IPS DF 4.7 (cell line): Measurements from ENCODE around the gene PFKFB3.
"Not testable (repeated sequence)": the region's sequence is repeated elsewhere in the genome, so short reads cannot be mapped to it uniquely, and the experiment has no call there.

Experiments
- DNase-seq: peaks from one replicate; pipeline ENCODE4 v3.0.0-alpha.2; 2013; ENCODE audit warnings: low spot score; ENCODE audit errors: extremely low read depth

Gene PFKFB3

DNA sequence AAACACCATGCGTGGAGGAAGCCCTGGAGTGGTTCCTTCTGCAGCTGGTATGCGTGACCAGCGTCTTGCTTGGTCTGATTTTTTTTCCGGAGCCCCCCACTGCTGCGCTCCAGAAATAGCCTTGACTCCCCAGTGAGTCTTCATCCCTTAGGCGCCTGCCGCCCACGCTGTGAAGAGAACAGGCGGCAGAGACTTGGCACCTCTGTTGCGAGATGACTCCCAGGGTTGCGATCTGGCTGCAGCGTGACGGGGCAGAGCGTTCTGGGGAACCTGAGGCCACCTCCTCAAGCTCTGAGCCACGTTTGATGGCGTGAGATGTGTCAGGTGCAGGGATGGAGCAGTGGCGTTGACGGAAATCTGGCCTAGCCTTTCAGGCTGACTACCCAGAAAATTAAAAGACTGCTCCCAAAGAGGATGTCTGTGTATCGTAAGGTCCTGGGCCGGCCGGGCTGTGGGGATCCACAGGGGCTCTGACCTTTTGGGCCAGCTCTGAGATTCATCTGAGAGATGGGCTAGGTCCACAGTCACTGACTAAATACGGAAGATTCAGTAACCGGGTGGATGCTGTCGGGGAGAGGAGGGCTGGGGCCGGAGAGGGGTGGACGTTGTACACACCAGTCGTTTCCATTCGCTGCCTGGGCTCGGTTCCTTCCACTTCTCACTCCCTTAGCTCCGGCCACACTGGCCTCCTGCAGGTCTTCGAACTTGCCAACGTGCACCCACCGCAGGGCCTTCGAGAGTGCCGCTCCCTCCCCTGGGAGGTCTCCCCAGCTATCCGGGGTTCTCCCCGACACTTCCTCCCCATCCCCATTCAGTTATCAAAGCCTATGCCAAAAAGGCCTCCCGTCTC lies 33.8 kb downstream of the PFKFB3 start:
- no peak for DNase-seq

DNA sequence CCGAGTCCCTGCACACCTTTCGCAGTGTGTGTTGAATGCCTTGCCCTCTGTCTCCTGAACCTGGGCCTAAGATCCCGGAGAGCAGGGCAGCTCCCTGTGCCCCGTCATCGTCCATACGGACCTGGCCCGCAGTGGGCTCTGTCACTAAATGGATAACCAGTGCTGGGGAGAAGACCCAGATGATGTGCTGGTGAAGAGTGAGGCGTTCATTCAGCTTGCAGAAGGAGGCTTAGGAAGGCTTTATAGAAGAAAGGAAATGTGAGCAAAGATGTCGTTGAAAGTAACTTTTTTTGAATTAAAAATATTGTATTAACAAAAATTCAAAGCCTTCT lies 34.4 kb downstream of the PFKFB3 start:
- DNase-seq, result no peak

DNA sequence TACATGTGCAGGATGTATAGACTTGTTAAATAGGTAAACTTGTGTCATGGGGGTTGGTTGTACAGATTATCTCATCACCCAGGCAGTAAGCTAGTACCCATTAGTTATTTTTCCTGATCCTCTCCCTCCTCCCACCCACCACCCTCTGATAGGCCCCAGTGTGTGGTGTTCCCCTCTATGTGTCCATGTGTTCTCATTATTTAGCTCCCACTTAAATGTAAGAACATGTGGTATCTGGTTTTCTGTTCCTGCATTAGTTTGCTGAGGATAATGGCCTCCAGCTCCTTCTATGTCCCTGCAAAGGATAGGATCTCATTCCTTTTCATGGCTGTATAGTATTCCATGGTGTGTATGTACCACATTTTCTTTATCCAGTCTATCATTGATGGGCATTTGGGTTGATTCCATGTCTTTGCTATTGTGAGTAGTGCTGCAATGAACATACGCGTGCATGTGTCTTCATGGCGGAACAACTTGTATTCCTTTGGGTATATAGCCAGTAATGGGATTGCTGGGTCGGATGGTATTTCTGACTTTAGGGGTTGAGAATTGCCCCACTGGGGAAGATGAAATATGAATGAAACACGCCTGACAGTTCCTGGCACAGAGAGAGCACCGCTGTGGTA lies 36.0 kb downstream of the PFKFB3 start:
- DNase-seq, result not testable (repeated sequence)

DNA sequence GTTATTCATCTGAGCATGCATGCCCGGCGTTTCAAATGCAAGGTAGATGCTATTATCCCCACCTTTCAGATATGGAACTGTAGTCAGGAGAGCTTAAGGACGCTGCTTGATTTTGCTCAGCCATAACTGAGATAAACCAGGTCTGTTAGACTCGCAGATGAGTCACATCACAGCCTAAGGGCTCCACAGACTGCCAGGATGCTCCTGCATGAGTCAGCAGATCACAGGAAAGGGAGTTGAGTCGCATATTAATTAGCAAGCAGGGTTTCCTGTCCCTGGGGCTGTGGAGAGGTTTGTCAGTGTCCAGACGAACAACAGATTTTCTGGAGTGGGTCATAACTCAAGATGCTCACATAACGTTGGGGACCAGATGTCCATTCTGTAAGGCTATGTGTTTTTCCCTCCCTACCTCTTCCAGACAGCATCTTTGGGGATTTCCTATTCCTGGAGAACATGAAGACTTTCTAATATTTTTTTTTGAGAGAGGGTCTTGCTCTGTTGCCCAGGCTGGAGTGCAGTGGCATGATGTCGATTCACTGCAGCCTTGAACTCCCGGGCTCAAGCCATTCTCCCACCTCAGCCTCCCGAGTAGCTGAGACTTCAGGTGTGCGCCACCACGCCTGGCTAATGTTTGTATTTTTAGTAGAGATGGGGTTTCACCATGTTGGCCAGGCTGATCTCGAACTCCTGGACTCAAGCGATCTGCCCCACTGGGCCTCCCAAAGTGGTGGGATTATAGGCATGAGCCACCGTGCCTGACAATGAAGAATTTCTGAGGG lies 36.7 kb downstream of the PFKFB3 start:
- DNase-seq, result no peak

DNA sequence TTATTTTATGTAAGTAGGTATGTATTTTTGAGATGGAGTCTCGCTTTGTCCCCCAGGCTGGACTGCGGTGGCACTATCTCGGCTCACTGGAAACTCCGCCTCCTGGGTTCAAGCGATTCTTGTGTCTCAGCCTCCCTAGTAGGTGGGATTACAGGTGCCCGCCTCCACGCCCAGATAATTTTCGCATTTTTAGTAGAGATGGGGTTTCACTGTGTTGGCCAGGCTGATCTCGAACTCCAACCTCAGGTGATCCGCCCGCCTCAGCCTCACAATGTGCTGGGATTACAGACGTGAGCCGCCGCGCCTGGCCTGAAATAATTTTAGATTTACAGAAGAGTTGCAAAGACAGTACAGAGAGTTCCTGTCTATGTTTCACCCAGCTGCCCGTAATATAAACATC lies 37.5 kb downstream of the PFKFB3 start:
- no peak for DNase-seq

DNA sequence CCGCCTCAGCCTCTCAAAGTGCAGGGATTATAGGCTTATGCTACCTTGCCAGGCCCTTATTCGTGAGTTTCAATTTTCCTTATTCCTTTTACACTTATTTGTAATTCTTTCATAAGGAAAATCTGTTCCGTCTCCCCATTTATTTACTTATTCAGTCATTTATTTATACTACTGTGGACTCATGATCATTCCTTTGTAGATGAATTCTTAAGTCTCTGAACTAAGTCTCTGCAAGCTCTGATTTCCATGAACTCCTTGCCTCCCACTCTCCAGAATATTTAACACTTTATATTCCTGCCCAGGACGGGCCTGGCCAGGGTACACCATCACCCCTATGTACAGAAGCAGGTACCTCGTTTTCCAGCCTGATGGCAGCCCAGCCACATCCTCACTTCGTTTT lies 39.4 kb downstream of the PFKFB3 start:
- DNase-seq, result no peak

DNA sequence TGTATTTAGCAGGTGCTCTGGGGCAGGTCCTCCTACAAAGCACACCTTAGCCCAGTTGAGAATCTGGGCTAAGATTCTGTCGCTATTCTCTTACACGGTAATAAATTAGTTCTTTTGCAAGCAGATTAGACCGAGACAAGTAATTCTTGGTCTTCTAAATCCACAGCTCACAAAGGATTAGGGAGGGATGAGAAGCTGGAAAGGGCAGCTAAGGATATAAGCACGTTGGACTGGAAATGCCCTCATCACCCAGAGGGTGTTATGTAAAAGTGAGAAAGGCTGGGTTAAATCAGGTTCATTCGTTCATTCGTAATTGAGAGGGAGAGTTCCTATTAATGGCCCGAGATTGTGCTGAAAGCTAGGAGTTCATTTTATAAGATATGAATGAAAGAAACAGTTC lies 41.8 kb downstream of the PFKFB3 start:
- no peak for DNase-seq

DNA sequence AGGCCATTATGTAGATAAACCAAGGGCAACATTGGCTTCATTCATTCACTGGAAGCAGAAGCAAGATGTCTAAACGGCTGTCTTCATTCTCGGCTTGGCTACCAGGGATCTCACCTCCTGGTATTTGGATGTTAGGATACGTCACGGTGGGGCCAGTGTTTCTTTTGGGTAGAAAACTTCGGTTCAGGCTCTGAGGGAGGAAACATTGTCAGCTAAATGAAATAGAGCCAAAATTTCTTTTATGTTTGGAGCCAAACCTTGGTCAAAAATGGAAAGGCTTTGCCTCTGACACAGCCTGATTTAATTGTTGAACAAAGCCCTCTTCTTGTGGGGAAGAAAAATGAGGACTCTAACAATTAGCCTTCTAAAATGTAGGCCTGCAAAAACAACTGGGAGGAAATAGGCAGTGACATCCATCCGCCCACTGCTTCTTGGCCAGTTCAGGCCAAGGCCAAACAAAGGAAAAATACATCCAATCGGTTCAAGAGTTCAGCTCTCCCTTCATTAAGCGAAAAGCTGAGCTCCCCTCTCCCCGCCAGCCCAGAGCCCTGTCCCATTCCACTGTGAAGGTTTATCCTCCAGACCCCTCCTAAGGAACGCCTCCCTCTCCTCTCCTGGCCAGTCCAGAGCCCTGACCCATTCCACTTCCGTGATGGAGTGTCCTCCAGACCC lies 44.4 kb downstream of the PFKFB3 start:
- no peak for DNase-seq

DNA sequence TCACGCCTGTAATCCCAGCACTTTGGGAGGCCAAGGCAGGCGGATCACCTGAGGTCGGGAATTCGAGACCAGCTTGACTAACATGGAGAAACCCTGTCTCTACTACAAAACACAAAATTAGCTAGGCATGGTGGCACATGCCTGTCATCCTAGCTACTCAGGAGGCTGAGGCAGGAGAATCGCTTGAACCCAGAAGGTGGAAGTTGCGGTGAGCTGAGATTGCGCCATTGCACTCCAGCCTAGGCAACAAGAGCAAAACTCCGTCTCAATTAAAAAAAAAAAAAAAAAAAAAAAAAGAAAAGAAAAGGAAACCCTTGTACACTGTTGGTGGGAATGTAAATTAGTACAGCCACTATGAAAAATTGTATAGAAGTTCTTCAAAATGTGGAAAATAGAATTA lies 46.2 kb downstream of the PFKFB3 start:
- not testable (repeated sequence) for DNase-seq

DNA sequence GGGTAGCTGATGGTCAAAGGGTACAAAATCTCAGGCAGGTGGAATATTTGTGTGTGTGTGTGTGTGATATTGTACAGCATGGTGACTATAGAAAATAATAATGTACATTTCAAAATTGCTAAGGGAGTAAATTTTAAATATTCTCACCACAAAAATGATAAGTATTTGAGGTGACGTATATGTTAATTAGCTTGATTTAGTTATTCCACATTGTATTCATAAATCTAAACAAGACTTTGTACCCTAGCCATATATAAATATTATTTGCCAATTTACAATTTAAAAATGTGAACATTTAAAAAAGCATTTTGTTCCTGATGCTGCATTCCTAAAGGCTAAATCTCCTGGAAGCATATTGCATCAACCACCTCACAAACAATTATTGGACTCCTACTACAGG lies 47.0 kb downstream of the PFKFB3 start:
- no peak for DNase-seq

- DNase-seq, result no peak
These were observed 48.0 kb downstream of the PFKFB3 start for GRCh38 chr10:6250745-6251144.

GRCh38 chr10:6254201-6254600 lies 51.5 kb downstream of the PFKFB3 start:
- no peak for DNase-seq

DNA sequence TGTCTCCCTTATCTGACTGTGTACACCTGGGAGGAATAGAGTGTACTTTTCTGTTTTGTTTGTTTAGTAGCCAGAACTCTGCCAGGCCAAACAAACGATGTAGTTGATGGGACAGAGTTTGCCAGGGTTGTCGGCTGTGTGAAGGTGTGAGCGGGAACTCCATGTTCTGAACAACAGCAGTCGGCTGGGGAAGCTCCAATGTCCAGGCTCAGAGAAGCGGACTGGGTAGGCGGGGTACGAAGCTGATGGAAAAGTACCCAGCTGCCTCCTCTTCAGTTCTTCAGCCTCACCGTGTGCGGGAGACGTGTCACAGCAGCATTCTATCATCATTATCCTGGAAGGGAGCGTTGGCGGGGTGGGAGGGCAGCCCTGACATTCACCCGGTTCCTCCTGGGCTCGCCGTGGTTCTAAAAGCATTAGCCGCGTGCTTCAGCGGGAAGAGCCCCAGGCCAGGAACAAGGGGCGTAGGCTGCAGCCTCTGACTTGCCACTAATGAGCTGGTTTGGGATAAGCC lies 52.9 kb downstream of the PFKFB3 start:
- no peak for DNase-seq

GRCh38 chr10:6256439-6256838 lies 53.7 kb downstream of the PFKFB3 start:
- DNase-seq, result no peak

DNA sequence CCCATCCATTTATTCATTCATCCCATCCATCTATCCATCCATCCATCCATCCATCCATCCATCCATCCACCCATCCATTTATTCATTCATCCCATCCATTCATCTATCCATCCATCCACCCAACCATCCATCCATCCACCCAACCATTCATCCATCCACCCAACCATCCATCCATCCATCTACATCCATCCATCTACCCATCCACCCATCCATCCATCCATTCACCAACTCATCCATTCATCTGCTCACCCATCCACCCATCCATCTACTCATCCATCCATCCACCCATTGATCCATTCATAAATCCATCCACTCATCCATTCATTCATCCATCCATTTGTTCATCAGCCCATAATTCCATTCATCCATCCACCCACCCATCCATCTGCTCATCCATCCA lies 56.4 kb downstream of the PFKFB3 start:
- no peak for DNase-seq

GRCh38 chr10:6260843-6261242 lies 58.1 kb downstream of the PFKFB3 start:
- DNase-seq, result no peak

DNA sequence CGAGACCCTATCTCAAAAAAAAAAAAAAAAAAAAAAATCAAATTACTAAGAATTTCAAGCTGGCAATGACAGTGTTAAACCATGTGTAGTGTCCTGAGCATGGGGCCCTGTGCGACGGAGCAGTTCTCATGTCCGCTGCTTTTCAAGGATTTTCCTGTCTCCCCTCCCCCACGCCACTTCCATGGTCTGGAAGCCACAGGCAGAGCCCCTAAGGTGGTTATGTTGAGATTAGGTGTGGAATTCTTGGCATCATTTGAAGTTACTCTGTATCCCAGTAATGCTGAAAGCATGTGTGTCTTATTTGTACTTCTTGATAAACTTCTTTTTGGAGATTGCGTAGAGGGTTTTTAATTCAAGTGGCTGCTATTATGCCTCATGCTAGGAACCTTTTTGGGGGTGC lies 65.2 kb downstream of the PFKFB3 start:
- DNase-seq, result no peak

GRCh38 chr10:6269432-6269831 lies 66.7 kb downstream of the PFKFB3 start:
- DNase-seq, result no peak

DNA sequence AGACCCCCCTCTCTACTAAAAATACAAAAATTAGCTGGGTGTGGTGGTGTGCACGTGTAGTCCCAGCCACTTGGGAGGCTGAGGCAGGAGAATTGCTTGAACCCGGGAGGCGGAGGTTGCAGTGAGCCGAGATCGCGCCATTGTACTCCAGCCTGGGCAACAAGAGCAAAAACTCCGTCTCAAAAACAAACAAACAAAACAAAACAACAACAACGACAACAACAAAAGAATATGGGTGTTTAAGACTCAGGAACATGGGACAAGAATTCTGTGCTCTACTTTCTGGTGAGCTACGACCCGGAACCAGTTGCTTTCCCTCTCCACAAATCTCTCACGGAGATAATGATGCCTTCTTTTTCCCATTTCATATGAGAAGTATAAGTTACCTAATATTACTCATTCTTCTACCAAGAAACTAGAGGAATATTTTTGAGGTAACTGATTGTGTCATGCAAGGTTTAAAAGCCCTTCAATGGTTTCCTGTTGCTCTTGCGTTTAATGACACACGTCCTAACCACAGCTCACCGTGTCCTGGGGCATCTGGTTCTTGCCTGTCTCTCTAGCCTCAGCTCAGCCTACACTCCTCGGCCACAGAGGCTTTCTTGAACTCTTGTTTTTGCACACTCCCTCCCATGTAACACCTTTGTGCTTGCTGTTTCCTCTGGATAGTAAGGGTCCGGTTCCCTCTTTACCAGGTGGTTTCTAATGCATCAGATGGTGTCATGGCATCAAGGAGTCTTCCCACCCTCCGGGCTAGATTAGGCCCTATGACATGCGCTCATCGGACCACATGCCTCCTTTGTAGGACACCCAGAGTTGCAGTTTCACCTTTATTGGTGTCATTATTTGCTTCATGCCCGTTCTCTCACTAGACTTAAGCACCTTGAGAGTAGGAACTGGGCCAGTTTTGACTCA lies 67.5 kb downstream of the PFKFB3 start:
- DNase-seq, result no peak

DNA sequence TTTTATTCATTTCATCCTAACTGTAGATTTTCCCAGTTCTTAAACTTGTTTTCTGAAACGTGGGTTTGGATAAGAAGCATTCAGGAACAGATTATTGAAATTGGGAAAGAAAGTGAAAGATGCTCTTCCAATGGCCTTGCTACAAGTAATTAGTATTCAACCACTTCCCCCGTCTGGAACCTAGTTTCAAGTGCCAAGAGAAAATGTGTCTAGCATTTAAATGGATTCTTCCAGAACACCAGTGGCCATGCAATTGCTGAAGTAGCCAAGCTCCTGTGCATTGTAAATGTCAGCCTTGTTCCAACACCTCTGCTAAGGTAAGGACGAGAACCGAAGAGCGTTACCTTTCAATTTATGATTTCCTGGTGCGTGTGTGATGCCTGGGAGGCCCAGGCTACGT lies 68.2 kb downstream of the PFKFB3 start:
- DNase-seq, result no peak

DNA sequence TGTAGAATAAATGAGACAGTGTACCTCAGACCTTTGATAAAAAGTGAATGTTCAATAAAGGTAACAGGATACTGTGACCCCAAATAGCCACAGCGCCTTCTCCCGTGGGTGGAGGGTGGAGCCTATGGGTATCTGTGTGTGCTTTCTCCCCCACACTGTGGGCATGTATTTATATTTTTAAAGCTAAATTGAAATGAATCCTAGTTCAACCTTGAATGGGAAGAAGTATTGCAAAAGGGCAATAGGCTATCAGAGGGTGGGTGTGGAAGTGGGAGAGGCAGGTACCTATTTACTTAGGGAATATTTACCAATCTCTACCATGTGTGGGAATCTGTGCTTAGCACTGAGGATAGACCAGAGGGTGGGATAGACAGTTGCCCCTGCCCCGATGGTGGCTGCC lies 68.9 kb downstream of the PFKFB3 start:
- no peak for DNase-seq
